Colon (tissue), 2 donors: ENCODE measurements around the gene RAMP3.
"Not testable (repeated sequence)": the region's sequence is repeated elsewhere in the genome, so short reads cannot be mapped to it uniquely, and the experiment has no call there.

Experiments
- FAIRE-seq: peaks from 2 replicates; lab custom pipeline; 2012; peaks lifted over from hg19 to GRCh38; lab: Jason Lieb, UNC
- donor health status: control.
- donor health status: control.

RAMP3 gene

GRCh38 chr7:45132708-45133320, 24.8 kb upstream of the RAMP3 start:
- FAIRE-seq, result no peak

- FAIRE-seq, result no peak
These were observed 24.2 kb upstream of the RAMP3 start for GRCh38 chr7:45133352-45133751.

DNA sequence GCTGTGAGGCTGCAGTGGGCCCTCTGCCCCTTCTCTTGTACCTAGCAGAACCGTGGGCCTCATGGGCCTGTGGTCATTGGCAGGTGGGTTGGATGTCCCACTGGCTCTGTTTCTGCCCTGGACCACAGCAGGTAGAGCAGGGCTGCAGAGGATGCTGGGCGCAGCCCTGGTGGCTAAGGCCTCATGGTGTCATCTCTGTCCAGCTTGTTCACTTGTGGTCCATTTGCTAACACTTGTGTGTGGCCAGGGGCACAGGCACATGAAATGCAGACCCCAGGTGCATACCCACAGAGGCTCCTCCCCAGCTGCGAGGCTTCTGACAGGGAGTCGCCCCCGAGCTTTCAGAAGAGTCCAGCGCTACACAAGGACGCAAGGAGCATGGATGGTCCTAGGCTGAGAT, 23.7 kb upstream of the RAMP3 start:
- FAIRE-seq, result no peak

DNA sequence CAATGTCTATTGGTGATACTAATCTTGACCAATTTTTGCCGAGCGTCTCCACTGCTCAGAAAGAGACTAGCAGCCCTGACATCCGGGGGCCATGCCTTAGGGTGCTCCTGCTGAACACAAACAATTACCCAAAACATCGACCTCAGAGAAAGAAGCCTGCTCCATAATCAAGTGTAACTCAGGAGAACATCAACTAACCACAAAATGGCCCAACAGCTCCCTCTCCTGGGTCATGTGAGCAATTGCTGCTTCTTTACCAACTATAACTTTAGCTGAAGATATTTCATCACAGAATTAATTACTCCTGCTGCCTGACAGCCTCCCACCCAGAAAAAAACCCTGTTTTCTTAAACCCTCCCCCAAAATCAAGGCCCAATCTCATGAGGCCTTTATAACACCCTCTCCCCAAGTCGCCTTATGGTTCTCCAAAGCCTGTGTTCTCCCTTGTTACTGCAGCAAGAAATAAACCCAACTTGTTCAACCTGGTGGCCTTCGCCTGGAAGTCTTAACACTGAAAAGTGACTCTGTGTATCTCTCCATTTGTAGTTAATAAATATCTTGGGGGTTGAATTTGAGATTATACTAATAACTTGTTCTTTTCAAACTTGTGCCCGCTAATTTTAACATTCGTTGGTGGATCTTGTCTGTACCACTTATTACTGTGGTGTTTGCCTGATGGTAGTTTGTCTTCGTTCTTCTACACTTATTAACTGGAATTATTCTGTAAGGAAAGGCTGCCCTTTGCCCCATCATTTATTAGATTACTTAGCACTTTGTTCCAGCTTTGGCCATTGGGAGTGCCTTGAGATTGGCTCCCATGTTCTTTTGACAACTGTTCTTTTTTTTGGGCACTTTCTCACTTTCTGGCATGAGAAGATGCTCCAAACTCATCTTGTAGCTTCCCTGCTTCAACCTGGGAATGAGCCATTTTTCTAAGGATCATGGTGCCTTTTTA, 21.2 kb upstream of the RAMP3 start:
- no peak for FAIRE-seq

- no peak for FAIRE-seq
These were observed 18.9 kb upstream of the RAMP3 start for GRCh38 chr7:45138433-45139267.

DNA sequence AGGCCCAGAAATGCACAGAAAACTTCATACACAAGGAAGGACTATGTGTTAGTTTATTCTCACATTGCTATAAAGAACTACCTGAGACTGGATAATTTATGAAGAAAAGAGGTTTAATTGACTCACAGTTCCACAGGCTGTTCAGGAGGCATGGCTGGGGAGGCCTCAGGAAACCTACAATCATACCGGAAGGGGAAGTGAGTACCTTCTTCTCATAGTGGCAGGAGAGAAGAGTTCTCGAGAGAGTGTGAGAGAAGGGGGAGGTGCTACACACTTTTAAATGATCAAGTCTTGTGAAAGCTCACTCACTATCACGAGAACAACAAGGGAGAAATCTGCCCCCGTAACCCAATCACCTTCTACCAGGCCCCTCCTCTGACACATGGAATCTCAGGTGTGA, 16.8 kb upstream of the RAMP3 start:
- FAIRE-seq, result no peak

DNA sequence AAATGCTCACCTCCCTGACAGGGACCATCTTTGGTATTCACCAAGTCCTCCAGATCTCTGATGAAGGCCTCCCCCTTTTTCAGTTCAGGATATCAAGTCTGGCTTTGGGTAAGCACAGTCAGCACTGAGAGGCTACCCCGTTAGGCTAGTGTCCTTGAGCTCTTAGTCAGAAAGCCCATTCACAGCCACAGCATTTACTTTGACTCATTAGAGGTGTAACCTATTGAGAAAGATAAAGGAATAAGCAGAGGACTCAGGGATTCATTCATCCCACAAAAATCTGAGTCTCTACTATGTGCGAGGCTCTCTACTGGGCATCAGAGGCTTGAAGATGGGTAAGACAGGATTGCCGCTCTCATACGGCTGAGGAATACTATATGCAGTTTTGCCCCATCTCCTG, 14.0 kb upstream of the RAMP3 start:
- no peak for FAIRE-seq

DNA sequence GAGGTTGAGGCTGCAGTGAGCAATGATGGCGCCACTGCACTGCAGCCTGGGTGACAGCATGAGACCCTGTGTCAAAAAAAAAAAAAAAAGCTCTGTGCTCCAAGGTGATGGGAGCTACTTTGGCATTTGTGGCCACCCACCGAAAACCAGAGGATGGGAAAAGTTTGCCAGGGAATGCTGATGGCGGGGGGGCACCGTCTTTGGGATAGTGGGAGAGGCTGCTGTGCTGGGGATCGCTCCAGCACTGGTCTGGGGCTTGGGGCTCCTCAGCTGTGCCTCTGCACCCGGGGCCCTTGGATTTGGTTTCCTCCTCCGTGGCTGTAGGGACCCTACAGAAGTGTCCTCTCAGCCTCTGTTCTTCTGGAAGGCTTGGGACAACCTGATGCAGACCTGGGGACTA, 11.7 kb upstream of the RAMP3 start:
- no peak for FAIRE-seq

DNA sequence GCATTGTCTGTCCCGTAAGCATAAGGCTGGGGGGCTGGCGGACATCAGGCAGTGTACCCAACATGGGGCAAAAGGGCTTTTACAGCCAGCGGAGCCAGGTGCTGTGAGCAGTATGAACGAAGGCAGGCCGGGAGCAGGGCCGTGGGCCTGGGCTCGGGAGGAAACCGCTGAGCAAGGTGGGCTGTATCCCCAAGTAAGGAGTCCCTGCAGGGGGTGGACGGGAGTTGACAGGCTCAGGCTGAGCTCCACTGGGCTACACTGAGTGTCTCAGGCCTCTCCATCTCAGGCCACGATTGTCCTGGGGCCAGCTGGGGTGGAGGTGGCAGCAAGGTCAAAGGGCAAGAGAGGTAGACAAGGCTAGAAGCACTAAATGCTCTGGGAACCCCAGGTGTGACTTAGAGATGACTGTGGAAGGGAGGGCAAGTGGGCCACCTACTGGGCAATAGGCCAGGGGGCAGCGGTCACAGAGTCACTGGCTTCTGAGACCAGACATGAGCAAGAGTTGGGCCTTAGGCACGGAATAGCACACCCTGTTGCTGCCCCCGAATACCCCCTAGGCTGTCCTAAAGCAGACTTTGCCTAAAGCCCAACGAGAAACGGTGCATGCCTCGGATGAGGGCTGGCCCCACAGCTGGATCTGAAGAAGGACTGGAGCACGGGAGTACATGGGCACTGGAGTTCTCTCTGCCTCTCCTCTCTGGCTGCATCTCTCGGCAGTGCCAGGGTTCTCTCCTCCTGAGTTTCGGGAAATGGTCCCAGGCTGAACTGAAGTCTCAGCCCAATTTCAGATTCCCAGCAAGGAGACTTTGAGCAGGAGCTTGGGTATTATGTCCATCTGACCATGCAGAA, 10.8 kb upstream of the RAMP3 start:
- no peak for FAIRE-seq

GRCh38 chr7:45147858-45148652, 9.5 kb upstream of the RAMP3 start:
- FAIRE-seq, result no peak

- FAIRE-seq, result no peak
These were observed 9.0 kb upstream of the RAMP3 start for GRCh38 chr7:45148653-45148973.

- FAIRE-seq, result no peak
These were observed 8.0 kb upstream of the RAMP3 start for GRCh38 chr7:45149606-45150005.

GRCh38 chr7:45150199-45150598, 7.4 kb upstream of the RAMP3 start:
- no peak for FAIRE-seq

- no peak for FAIRE-seq
These were observed 6.4 kb upstream of the RAMP3 start for GRCh38 chr7:45151131-45151684.

DNA sequence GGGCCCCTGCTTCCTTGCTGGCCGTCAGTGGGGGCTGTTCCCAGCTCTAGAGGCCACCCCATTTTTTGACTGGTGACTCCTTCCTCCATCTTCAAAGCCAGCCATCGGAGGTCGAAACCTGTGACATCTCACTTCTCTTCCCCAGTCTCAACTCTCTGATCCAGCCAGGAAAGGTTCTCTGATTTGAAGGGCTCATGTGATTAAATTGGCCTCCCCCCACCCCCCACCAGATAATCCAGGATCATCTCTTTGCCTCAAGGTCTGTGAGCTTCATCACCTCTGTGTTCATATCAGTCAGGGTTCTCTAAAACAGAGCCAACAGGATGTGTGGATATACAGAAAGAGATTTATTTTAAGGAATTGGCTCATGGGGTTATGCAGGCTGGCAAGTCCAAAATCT, 5.6 kb upstream of the RAMP3 start:
- no peak for FAIRE-seq

DNA sequence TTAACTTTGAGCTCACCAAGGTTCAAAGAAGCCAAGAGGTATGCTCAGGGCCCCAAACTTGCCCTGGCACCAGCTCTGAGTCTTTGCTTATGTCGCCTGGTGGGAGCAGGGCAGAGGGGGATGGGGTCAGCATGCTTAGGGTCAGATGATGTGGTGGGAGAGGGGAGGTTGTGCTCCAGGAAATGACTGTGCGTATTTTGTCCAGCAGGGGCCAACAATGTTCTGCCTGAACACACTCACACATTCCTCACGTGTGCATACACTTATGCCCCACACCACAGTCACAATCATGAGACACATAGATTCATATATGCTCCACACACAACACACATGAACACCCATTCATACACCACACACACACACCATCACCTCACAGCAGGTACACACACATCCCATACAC, 4.4 kb upstream of the RAMP3 start:
- no peak for FAIRE-seq

DNA sequence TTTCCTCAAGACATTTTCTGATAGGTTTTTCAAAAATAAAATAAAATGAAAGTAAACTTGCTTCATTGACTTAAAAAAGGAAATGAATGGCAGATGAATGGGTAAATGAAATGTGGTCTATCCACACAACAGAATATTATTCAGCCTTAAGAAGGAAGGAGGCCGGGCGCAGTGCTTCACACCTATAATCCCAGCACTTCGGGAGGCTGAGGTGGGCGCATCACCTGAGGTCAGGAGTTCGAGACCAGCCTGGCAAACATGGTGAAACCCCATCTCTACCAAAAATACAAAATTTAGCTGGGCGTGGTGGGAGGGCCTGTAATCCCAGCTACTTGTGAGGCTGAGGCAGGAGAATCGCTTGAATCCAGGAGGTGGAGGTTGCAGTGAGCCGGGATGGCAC, 3.7 kb upstream of the RAMP3 start:
- not testable (repeated sequence) for FAIRE-seq

DNA sequence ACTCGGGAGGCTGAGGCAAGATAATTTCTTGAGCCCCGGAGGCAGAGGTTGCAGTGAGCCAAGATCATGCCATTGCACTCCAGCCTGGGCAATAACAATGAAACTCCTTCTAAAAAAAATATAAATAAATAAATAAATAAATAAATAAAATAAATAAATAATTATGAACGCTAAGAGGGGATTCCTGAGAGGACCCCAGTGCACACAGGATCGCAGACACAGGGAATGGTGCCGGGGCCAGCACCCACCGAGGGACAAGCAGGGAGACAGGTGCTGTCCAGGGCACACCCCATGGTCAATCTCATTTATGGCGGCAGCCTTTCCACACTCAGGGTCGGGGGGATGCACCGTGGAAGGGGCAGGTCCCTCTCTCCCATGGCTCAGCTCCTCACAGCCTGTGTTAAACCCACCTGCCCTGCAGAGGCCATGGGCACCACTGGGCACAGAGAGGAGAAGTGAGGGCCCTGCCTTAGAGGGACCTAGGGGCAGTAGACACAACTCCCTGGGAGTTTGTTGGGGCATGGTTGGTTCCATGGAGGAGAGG, 2.2 kb upstream of the RAMP3 start:
- FAIRE-seq, result no peak

DNA sequence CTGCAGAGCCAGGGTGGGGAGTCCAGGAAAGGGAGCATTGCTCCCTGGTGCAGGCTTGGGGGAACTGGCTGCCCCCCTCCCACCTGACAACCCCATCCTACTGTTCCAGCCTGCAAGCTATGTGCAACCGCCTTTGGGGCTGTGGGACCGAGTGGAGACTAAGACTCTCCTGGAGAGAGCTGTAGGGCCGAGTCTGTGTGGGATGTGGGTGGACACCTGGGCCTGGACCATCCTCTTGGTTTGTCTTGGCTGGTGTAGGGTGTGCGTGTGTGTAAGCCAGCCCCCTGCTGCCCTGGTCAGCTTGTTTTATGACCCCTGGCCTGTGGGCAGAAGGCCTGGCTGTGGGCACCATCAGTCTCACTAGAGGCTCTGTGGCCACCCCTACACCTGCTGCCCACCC, 1.6 kb upstream of the RAMP3 start:
- FAIRE-seq, result no peak

DNA sequence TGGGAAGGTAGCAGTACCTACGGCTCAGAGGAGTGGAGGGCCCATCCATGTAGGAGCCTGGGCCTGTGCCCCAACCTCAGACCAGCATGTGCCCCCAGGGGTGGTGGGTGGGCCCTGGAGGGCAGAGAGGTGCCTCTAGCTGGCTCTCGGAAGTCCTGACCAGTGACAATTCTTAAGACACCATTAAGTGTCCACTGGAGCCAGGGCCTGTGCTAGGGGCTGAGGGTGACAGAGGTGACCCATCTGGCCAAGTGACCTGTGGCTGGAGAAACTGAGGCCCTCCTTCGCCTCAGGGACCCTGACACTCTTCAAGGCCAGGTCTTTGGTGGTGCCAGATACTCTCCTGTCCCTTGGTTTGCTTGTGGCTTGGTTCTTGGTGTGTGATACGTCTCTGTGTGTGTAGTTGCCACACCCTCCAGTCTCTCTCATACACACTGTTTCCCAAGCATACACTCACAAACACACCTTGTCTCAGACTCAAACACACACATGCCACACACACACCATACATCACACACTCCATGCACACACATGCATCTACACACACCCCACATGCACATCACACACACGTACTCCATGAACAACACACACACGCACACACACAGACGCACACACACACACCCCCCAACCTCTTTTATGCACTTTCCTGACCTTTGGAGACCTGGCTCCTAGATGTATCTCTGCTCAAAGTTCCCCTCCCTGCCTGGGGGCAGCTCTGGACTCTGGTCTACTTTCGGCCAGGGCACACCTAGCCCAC, 897 bp upstream of the RAMP3 start:
- no peak for FAIRE-seq
